Measurements from ENCODE around the gene SLC6A2. TPM values are rescaled to one million over a fixed set of nuclear protein-coding genes. Genes with fewer than 3 reads are reported as not detected.
A peak's percentile ranks its signal among the peaks of the same experiment; 100 is the strongest.

Gene SLC6A2
- polyA plus RNA-seq, 1 experiment, result not detected

GRCh38 chr16:55671206-55671973 is 15.6 kb downstream of the SLC6A2 start:
- DNase-seq (ENCODE audit: low read depth), result no peak
- TF ChIP-seq CTCF (IDR thresholded peaks at IDR 0.05; ENCODE audit: insufficient read depth, low read depth, low read length), result no peak
- no peak overlapping the region for H3K4me3 ChIP-seq (ENCODE audit: low read depth, low read length)
- ChIA-PET CTCF (no interaction called here), POLR2A (no interaction called here)
- H3K27me3 ChIP-seq (ENCODE audit: control insufficient read depth, insufficient read depth, low read length), result no peaks in the 10 kb centered on the region; the same call in 1 of the 2 replicates
- no peaks in the 10 kb centered on the region for H3K36me3 ChIP-seq (ENCODE audit: control insufficient read depth, insufficient read depth, low read length)

- CTCF ChIA-PET, result no interaction called here
- H3K4me3 ChIP-seq (ENCODE audit: low read depth, low read length), result no peak overlapping the region
- H3K36me3 ChIP-seq (ENCODE audit: control insufficient read depth, insufficient read depth, low read length), result no peaks in the 10 kb centered on the region
- no peak for DNase-seq (ENCODE audit: low read depth)
- POLR2A ChIA-PET, result no interaction called here
- H3K27me3 ChIP-seq (ENCODE audit: control insufficient read depth, insufficient read depth, low read length), result no peaks in the 10 kb centered on the region; the same call in 1 of the 2 replicates
- TF ChIP-seq CTCF (IDR thresholded peaks at IDR 0.05; ENCODE audit: insufficient read depth, low read depth, low read length), result no peak
These were observed 16.1 kb downstream of the SLC6A2 start for GRCh38 chr16:55671974-55672280.

- no peaks in the 10 kb centered on the region for H3K36me3 ChIP-seq (ENCODE audit: control insufficient read depth, insufficient read depth, low read length)
- peak; percentile 9 for DNase-seq (ENCODE audit: low read depth)
- CTCF ChIA-PET, result interaction anchor here (1.0 to 2.0 kb wide), 2 partner anchors 20 to 207 kb away, joined by 3 to 6 read pairs; no protein-coding TSS in a partner anchor
These were observed 16.7 kb downstream of the SLC6A2 start for GRCh38 chr16:55672471-55672870.

GRCh38 chr16:55678161-55678821 is 22.5 kb downstream of the SLC6A2 start:
- ChIA-PET CTCF (no interaction called here), POLR2A (no interaction called here)
- TF ChIP-seq CTCF (IDR thresholded peaks at IDR 0.05; ENCODE audit: insufficient read depth, low read depth, low read length), result no peak
- Histone ChIP-seq H3K36me3 (ENCODE audit: control insufficient read depth, insufficient read depth, low read length) (no peaks in the 10 kb centered on the region), H3K27me3 (ENCODE audit: control insufficient read depth, insufficient read depth, low read length) (0 out of 2 replicates have a peak, but pooled peaks cover 2% of the 10 kb centered on the region), H3K4me3 (ENCODE audit: low read depth, low read length) (no peak overlapping the region)
- DNase-seq (ENCODE audit: low read depth), result no peak

More at GRCh38 chr16:55672471-55672870, 16.7 kb downstream of the SLC6A2 start:
- Histone ChIP-seq H3K4me3 (ENCODE audit: low read depth, low read length) (no peak overlapping the region), H3K27me3 (ENCODE audit: control insufficient read depth, insufficient read depth, low read length) (peaks cover 2% of the 10 kb centered on the region; the same call in 1 of the 2 replicates)
- no peak for TF ChIP-seq CTCF (IDR thresholded peaks at IDR 0.05; ENCODE audit: insufficient read depth, low read depth, low read length)
- POLR2A ChIA-PET, result no interaction called here

GRCh38 chr16:55682086-55682485 is 26.3 kb downstream of the SLC6A2 start:
- H3K27me3 ChIP-seq (ENCODE audit: control insufficient read depth, insufficient read depth, low read length), result 0 out of 2 replicates have a peak, but pooled peaks cover under 1% of the 10 kb centered on the region
- no peaks in the 10 kb centered on the region for H3K36me3 ChIP-seq (ENCODE audit: control insufficient read depth, insufficient read depth, low read length)
- ChIA-PET POLR2A (no interaction called here), CTCF (interaction anchor here (1.2 kb wide), 1 partner anchor 216 kb away, joined by 3 read pairs; no protein-coding TSS in a partner anchor)
- no peak for DNase-seq (ENCODE audit: low read depth)
- TF ChIP-seq CTCF (IDR thresholded peaks at IDR 0.05; ENCODE audit: insufficient read depth, low read depth, low read length), result no peak
- no peak overlapping the region for H3K4me3 ChIP-seq (ENCODE audit: low read depth, low read length)

All from BJ (cell line).